ENCODE data around the gene ABCC2. TPM values are rescaled to one million over a fixed set of nuclear protein-coding genes. Genes with fewer than 3 reads are reported as not detected.

ABCC2 gene
- total and polyA plus RNA-seq, 2 of the 4 experiments (the other 2 are of a cell fraction) = 0.21 to 0.36 TPM

- Histone ChIP-seq H3K9me3 (ENCODE audit: control insufficient read depth, insufficient read depth, low read length) (no peaks in the 10 kb centered on the region), H2BK120ac (ENCODE audit: low read depth, low read length) (peak overlapping the region; percentile 32; the same call in 1 of the 2 replicates), H3K23ac (ENCODE audit: low read depth, low read length) (no peak overlapping the region), H3K18ac (ENCODE audit: low read depth, low read length) (no peak overlapping the region), H3K4me3 (ENCODE audit: insufficient read depth, low read depth, low read length) (no peak overlapping the region), H4K91ac (ENCODE audit: insufficient read depth, low read depth, low read length) (no peak overlapping the region), H4K8ac (ENCODE audit: low read depth in 2 of 2, low read length in 2 of 2) (no peak overlapping the region), H3K4me2 (ENCODE audit: low read depth, low read length) (no peak overlapping the region), H4K5ac (ENCODE audit: low read depth, low read length) (no peak overlapping the region), H2BK15ac (ENCODE audit: low read depth, low read length) (no peak overlapping the region), H3K14ac (replicated peaks; ENCODE audit: low read depth, low read length) (no peak overlapping the region), H3K36me3 (ENCODE audit: control insufficient read depth, insufficient read depth, low read length) (no peaks in the 10 kb centered on the region), H2BK20ac (ENCODE audit: low read depth, low read length) (no peak overlapping the region), H3K4ac (ENCODE audit: low read depth, low read length) (peak overlapping the region; percentile 23), H3K27me3 (ENCODE audit: control insufficient read depth, insufficient read depth, low read length) (no peaks in the 10 kb centered on the region), H4K20me1 (ENCODE audit: insufficient read depth, low read length) (no peaks in the 10 kb centered on the region), H2AK9ac (replicated peaks; ENCODE audit: low read depth, low read length, poor library complexity) (no peak overlapping the region), H2AFZ (replicated peaks; ENCODE audit: low read length, poor library complexity) (peak overlapping the region; percentile 59), H3K27ac (ENCODE audit: insufficient read depth, low read length) (no peak overlapping the region), H2AK5ac (ENCODE audit: low read depth, low read length) (peak overlapping the region; percentile 13; the same call in 1 of the 2 replicates), H3K9me1 (ENCODE audit: insufficient read depth, low read length) (no peaks in the 10 kb centered on the region), H3K9ac (ENCODE audit: low read depth, low read length) (no peak overlapping the region), H2BK5ac (ENCODE audit: low read depth, low read length, poor library complexity, severe bottlenecking) (no peak overlapping the region), H3K79me1 (ENCODE audit: low read depth in 1 of 2, low read length in 2 of 2) (no peaks in the 10 kb centered on the region), H3K56ac (ENCODE audit: extremely low read depth, insufficient read depth, low read length) (no peak overlapping the region), H3K4me1 (ENCODE audit: control insufficient read depth, insufficient read depth, low read length) (no peaks in the 10 kb centered on the region)
- ATAC-seq (ENCODE audit: low read depth) (no peak), DNase-seq (no peak)
- intact Hi-C loops (cut with micrococcal nuclease) (loop anchor here (10.0 kb wide), 1 partner anchor 210 kb away; no protein-coding TSS in a partner anchor), dilution Hi-C loops (cut with HindIII; ENCODE audit: low sequenced_read_pairs, unreplicated experiment) (no loop called here), in situ Hi-C loops (cut with MboI; ENCODE audit: low sequenced_read_pairs) (loop anchor here (10.0 kb wide), 1 partner anchor 340 kb away; the partner anchor contains the start of gene ERLIN1)
- no CpG with 5 or more reads among the region's 6 CpGs for WGBS, 2 experiments (ENCODE audit: extremely low coverage in 2 of 2, insufficient read length in 1 of 2)
- no TSS peak for BruUV-seq (replicated peaks)
- ChIA-PET CTCF (interaction anchor here (1.2 kb wide), 1 partner anchor 201 kb away, joined by 6 read pairs; no protein-coding TSS in a partner anchor), POLR2A (ENCODE audit: unreplicated experiment) (no interaction called here)
- no peak for TF ChIP-seq CTCF (conservative IDR thresholded peaks at IDR 0.05; ENCODE audit: low read depth, low read length)
- no peak for TF ChIP-seq SMC3 (IDR thresholded peaks at IDR 0.05; ENCODE audit: low read depth, low read length)
- no peak for TF ChIP-seq CHD1 (IDR thresholded peaks at IDR 0.05; ENCODE audit: low read depth, low read length)
- TF ChIP-seq BHLHE40 (IDR thresholded peaks at IDR 0.05; ENCODE audit: low read depth, low read length) = no peak
- TF ChIP-seq FOS (IDR thresholded peaks at IDR 0.05; ENCODE audit: low read depth, low read length) = no peak
- TF ChIP-seq RAD21 (IDR thresholded peaks at IDR 0.05; ENCODE audit: low read length) = no peak
- TF ChIP-seq MAZ (IDR thresholded peaks at IDR 0.05; ENCODE audit: borderline replicate concordance, low read depth, low read length) = no peak
- TF ChIP-seq POLR2A (IDR thresholded peaks at IDR 0.05; ENCODE audit: low read depth, low read length) = no peak
- no peak for TF ChIP-seq MAFK (IDR thresholded peaks at IDR 0.05; ENCODE audit: low read depth, low read length)
- TF ChIP-seq RFX5 (IDR thresholded peaks at IDR 0.05; ENCODE audit: low read depth, low read length) = no peak
- no peak for TF ChIP-seq CEBPB (IDR thresholded peaks at IDR 0.05; ENCODE audit: low read depth, low read length)
- no peak for TF ChIP-seq MXI1 (IDR thresholded peaks at IDR 0.05; ENCODE audit: borderline replicate concordance, low read depth, low read length)
- no peak for TF ChIP-seq ELK1 (IDR thresholded peaks at IDR 0.05; ENCODE audit: borderline replicate concordance, low read depth, low read length)
- no peak for TF ChIP-seq RCOR1 (IDR thresholded peaks at IDR 0.05; ENCODE audit: insufficient replicate concordance, low read length)
These were observed 62.1 kb downstream of the ABCC2 start for GRCh38 chr10:99844433-99844955.

Measured in IMR-90 (cell line).